Right renal pelvis (tissue), 4 donors: Measurements from ENCODE around the gene HDHD5. TPM values are rescaled to one million over a fixed set of nuclear protein-coding genes. Genes with fewer than 3 reads are reported as not detected.

Experiments
- DNase-seq, 4 donors: peaks; one replicate each; pipeline ENCODE4 v3.0.0-alpha.2; 2013; ENCODE audit warnings: low read depth in 4 of 4, low spot score in 3 of 4, missing footprints in 1 of 4
- polyA plus RNA-seq, 4 donors: library from polyadenylated mRNA; unstranded; fragments of 120-200 nt; gene quantifications; one replicate each; pipeline ENCODE4 v1.2.1, GENCODE V29; 2013; ENCODE audit not compliant: insufficient read length in 4 of 4

Gene HDHD5
- polyA plus RNA-seq: 10 to 100 TPM; 34.0 to 43.6 (median 34.7) TPM

GRCh38 chr22:17158568-17159503 is at the start of gene HDHD5:
Gene HDHD5 (minus strand): TSS chr22:17159277. CDS start chr22:17159251, 26 bp downstream.
- DNase-seq: peak; percentile 78 to 80 (median 78)

DNA sequence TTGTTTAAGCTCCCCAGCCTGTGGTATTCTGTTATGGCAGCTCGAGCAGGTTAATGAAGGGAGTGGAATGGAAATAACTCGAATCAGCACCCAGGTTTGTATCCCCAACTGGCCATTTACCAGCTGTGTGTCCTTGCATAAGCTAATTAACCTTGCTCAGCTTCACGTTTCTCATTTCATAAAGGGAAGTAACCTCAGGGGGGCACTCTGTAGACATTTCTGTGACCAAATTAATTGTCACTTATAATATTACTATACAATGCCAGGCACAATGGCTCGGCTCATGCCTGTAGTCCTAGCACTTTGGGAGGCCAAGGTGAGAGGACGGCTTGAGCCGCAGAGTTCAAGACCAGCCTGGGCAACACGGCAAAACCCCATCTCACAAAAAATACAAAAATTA is 46.4 kb upstream of the HDHD5 start:
- no peak for DNase-seq

- no peak for DNase-seq
These were observed 42.3 kb upstream of the HDHD5 start for GRCh38 chr22:17201285-17201945.

DNA sequence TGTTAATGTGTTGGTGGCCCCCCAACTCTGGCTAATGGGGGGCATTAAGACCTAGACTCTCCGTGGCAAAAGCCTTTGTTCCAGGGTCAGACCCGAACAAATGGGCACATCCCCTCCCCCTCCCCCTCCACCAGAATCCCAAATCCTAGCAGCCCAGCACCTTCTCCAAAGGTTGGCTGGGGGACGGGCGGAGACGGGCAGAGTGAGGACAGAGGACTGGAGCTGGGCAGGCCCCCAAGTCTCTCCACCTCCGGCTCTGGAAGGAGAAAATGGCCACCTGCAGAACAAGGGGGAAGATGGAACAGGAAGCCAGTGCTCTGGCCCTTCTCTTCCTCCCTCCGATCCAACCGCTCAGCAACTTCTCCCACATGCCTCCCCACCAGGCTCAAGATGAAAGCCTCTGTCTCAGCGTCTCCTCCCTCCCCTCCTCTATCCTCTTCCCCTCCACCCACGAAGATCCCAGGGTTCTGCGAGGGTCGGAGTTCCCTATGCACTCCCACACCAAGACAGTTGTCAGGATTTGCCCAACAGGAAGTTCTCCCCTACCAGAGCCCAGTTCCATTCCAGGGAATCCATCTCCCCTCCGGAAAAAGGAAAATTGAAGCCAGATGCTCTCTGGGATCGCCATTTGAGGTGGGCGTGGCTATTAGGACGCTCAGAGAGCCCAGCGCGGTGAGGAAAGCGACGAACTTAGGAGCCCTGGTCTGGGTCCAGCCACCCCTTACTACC is 40.1 kb upstream of the HDHD5 start:
- DNase-seq: peak; percentile 39 to 68 (median 58)

DNA sequence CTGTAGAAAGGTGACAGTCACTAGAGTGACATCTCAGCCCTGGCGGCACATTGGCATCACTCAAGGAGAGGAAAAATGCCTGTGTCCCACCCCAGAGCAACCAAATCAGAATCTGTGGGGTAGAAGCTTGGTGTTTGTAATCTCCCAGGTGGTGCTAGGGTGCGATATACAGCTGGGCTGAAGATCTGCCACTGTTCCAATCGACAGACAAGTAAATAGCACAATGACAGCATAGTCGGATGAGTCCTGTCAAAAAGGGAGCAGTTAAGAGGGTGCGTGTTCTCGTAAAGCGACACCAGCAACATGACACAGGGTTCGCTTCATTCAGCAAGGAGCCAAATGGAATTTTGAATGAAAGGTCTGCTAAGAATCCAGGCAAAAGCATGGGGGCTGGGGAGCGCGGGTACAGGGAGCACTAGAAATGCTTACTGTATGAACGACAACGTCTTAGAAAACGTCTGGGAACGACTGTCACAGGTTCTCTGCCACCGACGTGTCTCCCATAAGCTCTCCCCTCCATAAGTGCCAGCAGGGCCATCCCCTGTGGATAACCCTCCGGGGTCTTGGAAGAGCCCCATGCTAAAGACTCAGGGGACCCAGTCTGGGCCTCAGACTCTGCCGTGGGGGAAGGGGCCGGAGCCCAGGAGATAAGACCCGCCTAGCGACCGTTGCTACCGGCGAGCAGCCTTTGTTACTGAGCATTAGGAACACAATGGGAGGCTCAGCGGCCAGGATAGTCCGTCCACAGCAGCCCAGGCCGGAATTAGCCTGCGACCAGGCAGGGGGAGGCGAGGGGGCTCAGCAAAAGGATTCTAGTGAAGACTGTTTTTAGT is 39.3 kb upstream of the HDHD5 start:
- DNase-seq: peak in 3 of 4 donors; percentile 38 to 45 (median 39)

DNA sequence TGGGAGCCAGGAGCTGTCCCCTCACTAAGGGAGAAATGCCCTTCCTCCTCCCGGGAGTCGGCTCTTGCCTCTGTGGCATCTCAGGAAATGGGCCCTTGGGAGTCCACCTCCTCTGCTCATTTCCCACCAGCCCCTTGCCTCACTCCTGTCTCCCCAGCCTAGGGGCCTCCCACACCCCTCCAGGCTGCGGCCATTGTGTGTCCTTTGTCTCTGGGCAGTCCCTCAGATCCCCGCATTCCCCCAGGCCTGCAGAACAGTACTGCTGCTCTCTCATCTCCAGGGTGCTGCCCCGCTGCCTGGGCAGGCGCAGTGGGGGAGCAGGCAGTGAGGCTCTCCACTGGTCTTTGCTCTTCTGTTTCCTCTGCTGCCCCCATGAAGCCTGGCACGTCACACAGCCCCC is 35.1 kb upstream of the HDHD5 start:
- DNase-seq: no peak

GRCh38 chr22:17192186-17192585 is 33.1 kb upstream of the HDHD5 start:
- DNase-seq: no peak

- no peak for DNase-seq
These were observed 32.2 kb upstream of the HDHD5 start for GRCh38 chr22:17191163-17191784.

DNA sequence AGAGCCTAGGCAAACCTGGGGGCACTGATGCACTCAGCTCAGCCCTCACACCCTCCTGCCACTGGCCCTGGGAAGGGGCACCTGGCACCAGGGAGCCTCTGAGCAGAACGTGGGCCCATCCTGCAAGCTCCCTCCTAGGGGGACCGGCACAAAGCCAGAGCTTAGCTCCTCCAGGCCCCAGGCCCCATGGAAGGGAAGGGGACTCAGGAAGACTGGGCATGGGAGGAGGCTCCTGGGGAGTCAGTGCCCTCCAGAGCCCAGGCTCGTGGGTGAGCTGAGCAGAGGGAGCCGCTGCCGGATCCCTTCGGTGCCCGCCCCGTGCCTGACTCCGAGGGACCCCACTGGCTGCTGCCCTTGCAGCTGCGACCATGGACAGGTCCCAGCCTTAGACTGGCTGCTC is 31.6 kb upstream of the HDHD5 start:
- DNase-seq: no peak

DNA sequence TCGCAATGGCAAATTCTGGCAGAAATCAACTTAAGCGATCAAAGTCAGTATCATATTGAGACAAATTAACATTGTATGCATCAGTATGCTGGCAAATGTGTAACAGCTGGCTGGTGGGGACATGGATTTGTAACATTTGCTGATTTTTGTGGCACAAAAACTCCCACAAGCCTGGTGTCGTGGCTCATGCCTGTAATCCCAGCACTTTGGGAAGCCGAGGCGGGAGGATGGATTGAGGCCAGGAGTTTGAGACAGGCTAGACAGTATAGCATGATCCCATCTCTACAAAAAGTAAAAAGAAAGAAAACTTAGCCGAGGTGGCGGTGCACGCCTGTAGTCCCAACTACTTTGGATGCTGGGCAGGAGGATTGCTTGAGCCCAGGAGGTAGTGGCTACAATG is 17.6 kb upstream of the HDHD5 start:
- DNase-seq: no peak

DNA sequence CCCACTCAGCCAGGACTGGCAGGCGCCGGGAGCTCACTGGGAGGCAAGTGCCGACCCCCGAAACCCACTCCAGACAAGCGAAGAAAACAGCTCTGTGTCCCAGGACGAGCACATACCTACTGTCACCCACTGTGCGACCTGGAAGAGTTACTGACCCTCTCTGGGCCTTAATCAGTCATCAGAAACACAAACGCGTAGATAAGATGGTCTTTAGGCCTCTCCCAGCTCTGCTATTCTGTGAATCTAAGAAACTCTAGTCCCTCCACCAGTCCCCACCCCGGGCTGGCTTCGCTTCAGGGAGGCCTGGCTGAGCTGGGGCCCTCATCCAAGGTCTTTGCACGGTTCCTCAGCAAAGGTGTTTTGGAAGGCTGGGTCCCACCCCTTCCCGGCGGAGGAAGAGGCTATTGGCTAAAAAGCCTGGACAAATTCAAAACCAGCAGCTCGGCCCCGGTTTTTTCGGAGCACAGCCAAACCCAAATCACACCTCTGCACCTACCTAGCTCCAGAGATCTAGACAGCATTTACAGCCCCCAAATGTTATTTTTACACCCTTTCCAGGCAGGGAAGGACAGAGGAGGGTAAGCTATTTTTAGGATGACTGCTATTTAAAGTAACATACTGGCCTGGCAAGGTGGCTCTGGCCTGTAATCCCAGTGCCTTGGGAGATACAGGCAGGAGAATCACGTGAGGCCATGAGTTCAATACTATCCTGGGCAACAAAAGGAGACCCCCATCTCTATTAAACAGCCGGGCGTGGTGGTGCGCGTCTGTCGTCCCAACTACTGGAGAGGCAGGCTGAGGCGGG is 13.2 kb upstream of the HDHD5 start:
- peak in 1 of 4 donors; percentile 2 for DNase-seq

- DNase-seq: peak; percentile 71 to 77 (median 77)
These were observed 12.3 kb upstream of the HDHD5 start for GRCh38 chr22:17171153-17172028.

DNA sequence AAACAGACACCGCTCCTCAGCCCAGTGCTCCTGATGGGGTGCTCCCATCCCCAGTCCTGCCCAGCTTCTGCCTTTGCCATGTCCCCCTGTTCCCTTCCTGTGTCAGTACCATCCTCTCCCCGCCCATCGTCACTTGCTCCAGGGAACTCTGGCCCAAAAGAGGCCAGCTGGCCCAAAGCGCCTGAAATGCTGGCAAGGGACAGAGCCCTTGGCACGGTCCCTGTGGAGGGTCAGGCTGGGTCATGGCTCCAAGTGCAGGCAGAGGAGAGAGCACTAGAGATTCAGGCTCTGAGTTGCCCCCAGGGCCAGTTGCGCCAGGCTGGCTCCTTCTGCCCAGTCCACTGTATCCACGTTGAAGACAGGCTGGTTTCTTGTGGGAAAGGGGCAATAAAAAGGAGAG is 8.4 kb upstream of the HDHD5 start:
- DNase-seq: no peak

DNA sequence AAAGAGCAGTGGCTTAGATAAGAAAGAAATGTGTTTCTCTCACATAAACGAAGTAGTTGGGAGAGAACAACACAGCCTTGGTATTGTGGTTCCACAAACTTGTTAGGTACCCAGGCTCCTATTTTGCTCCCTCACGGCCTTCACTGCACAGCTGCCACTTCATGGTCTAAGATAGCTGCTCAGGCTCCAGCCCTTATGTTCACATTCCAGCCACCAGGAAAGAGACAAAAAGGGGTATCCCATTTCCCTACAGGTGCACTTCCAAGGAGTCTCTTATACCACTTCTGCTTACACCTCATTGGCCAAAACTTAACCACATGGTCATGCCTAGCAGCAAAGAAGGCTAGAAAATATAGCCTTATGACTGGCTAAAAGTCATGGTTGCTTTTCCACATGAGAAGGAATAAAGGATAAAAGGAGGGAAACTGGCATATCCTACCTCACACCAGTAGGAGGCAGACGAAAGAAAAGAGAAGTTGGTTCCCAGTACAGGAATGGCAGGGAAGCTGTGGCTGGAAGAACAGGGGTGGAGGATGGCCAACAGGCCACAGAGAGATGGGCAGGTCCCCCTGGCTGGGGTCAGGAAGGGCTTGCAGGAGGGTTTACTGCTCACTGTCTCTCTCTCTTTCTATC is 5.4 kb upstream of the HDHD5 start:
- DNase-seq: no peak

DNA sequence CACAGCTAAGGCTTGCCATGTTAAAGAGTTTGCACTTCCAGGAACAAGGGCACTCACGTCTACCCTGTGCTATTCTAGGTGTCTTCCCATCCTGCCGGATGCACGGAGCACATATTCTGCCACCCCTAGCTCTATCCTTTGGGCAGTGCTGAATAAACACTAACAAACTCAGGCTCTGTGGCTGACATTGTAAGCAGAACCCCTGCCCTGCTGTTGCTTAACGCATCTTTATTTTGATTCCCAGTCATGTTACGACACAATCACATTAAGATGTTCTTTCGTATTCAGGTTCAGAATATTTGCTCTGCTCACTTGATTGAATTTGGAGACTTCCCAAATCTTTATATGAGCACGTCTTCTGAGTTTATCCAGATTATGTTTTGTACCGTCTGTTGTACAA is 3.7 kb upstream of the HDHD5 start:
- DNase-seq: no peak

DNA sequence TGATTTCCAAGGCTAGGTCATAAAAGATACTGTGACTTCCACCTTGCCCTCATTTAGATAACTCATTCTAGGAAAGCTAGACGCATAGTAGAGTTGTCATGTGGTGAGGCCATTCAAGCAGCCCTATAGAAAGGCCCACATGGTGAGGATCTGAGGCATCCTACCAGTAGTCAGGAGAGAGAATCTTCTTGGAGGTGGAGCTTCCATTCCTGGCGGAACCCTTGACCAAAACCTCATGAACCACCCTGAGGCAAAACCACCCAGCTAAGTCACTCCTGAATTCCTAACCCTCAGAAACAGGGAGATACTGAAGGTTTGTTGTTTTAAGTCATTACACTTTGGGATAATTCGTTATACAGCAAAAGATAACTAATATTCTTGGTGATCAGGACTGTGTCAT is 2.9 kb upstream of the HDHD5 start:
- no peak for DNase-seq

GRCh38 chr22:17159504-17159951 is 451 bp upstream of the HDHD5 start:
- peak; percentile 20 to 49 (median 36) for DNase-seq
